LNCAP (cell line): ENCODE results near the gene SEC61B.

Experiments
- CTCF ChIP-seq: fragments of 450-650 bp; IDR thresholded peaks from 2 replicates; pipeline ENCODE4 v1.5.1; 2017; ENCODE audit warnings: mild to moderate bottlenecking

SEC61B gene

GRCh38 chr9:99180662-99181061 lies 41.4 kb upstream of the SEC61B start:
- no peak for TF ChIP-seq CTCF

- TF ChIP-seq CTCF, result no peak
Measured at GRCh38 chr9:99181206-99181605, 40.9 kb upstream of the SEC61B start.

GRCh38 chr9:99181621-99182020 lies 40.5 kb upstream of the SEC61B start:
- no peak for TF ChIP-seq CTCF

GRCh38 chr9:99182356-99182755 lies 39.7 kb upstream of the SEC61B start:
- no peak for TF ChIP-seq CTCF

- TF ChIP-seq CTCF, result no peak
Measured at GRCh38 chr9:99183616-99184015, 38.5 kb upstream of the SEC61B start.

GRCh38 chr9:99184110-99184474 lies 38.0 kb upstream of the SEC61B start:
- no peak for TF ChIP-seq CTCF

- peak; percentile 85 for TF ChIP-seq CTCF
Measured at GRCh38 chr9:99184475-99185347, 37.4 kb upstream of the SEC61B start.

GRCh38 chr9:99185348-99185632 lies 36.8 kb upstream of the SEC61B start:
- no peak for TF ChIP-seq CTCF
